ENCODE data around the gene SMIM27. TPM values are rescaled to one million over a fixed set of nuclear protein-coding genes. Genes with fewer than 3 reads are reported as not detected.
A peak's percentile ranks its signal among the peaks of the same experiment; 100 is the strongest.

Gene SMIM27
- total and polyA plus RNA-seq, 2 of the 4 experiments (the other 2 are of a cell fraction): 1.1 to 3.4 TPM

DNA sequence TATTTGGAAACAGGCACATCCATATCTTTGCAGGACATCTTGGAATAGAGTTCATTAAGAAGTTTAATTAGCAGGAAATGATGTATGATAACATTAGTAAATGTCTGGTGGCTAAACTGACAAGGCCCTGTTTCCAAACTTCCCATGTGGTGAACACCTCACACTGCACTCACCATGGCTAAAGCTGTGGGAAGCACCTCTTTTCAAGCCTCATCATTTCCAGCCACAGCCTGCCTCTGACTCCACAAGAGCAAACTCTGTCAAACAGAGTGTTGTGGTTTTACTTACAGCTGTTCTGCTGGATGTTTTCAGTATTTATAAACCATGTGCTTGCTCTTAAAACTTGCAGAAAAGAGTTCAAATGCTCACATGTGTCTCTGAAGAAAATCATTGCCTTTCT, 35.8 kb downstream of the SMIM27 start:
- POLR2A ChIA-PET (ENCODE audit: unreplicated experiment): no interaction called here

More for the DNA sequence above, 35.8 kb downstream of the SMIM27 start:
- DNase-seq: peak; percentile 43
- dilution Hi-C loops (cut with HindIII; ENCODE audit: low sequenced_read_pairs, unreplicated experiment): no loop called here
- no peak overlapping the region for H2AFZ ChIP-seq (replicated peaks; ENCODE audit: low read length, poor library complexity)
- H3K56ac ChIP-seq (ENCODE audit: extremely low read depth, insufficient read depth, low read length): no peak overlapping the region
- H2AK9ac ChIP-seq (replicated peaks; ENCODE audit: low read depth, low read length, poor library complexity): no peak overlapping the region
- no peak overlapping the region for H3K4ac ChIP-seq (ENCODE audit: low read depth, low read length)
- no peaks in the 10 kb centered on the region for H4K20me1 ChIP-seq (ENCODE audit: insufficient read depth, low read length)
- no peak overlapping the region for H4K91ac ChIP-seq (ENCODE audit: insufficient read depth, low read depth, low read length)
- CTCF ChIA-PET: interaction anchor here (0.7 to 3.3 kb wide), 4 partner anchors 8 to 381 kb away, joined by 3 to 15 read pairs (median 12); no protein-coding TSS in a partner anchor
- no peak overlapping the region for H3K4me3 ChIP-seq (ENCODE audit: insufficient read depth, low read depth, low read length)
- no peak overlapping the region for H4K5ac ChIP-seq (ENCODE audit: low read depth, low read length)
- H4K8ac ChIP-seq (ENCODE audit: low read depth in 2 of 2, low read length in 2 of 2): no peak overlapping the region
- in situ Hi-C loops (cut with MboI; ENCODE audit: low sequenced_read_pairs): no loop called here
- H2BK5ac ChIP-seq (ENCODE audit: low read depth, low read length, poor library complexity, severe bottlenecking): no peak overlapping the region
- H3K4me2 ChIP-seq (ENCODE audit: low read depth, low read length): no peak overlapping the region
- H3K79me1 ChIP-seq (ENCODE audit: low read depth in 1 of 2, low read length in 2 of 2): no peaks in the 10 kb centered on the region
- no peak overlapping the region for H2AK5ac ChIP-seq (ENCODE audit: low read depth, low read length)
- H2BK15ac ChIP-seq (ENCODE audit: low read depth, low read length): no peak overlapping the region
- no peak overlapping the region for H3K27ac ChIP-seq (ENCODE audit: insufficient read depth, low read length)
- H3K4me1 ChIP-seq (ENCODE audit: control insufficient read depth, insufficient read depth, low read length): no peaks in the 10 kb centered on the region
- H3K36me3 ChIP-seq (ENCODE audit: control insufficient read depth, insufficient read depth, low read length): no peaks in the 10 kb centered on the region
- TF ChIP-seq CEBPB (IDR thresholded peaks at IDR 0.05; ENCODE audit: low read depth, low read length): no peak
- TF ChIP-seq SMC3 (IDR thresholded peaks at IDR 0.05; ENCODE audit: low read depth, low read length): no peak
- TF ChIP-seq RAD21 (IDR thresholded peaks at IDR 0.05; ENCODE audit: low read length): no peak
- no peak for TF ChIP-seq RFX5 (IDR thresholded peaks at IDR 0.05; ENCODE audit: low read depth, low read length)
- no peak for TF ChIP-seq POLR2A (IDR thresholded peaks at IDR 0.05; ENCODE audit: low read depth, low read length)
- TF ChIP-seq, protein P1, sequence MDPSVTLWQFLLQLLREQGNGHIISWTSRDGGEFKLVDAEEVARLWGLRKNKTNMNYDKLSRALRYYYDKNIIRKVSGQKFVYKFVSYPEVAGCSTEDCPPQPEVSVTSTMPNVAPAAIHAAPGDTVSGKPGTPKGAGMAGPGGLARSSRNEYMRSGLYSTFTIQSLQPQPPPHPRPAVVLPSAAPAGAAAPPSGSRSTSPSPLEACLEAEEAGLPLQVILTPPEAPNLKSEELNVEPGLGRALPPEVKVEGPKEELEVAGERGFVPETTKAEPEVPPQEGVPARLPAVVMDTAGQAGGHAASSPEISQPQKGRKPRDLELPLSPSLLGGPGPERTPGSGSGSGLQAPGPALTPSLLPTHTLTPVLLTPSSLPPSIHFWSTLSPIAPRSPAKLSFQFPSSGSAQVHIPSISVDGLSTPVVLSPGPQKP (IDR thresholded peaks at IDR 0.05; ENCODE audit: borderline replicate concordance, low read depth, low read length): no peak
- no peak for TF ChIP-seq NFE2L2 (IDR thresholded peaks at IDR 0.05; ENCODE audit: low read depth, low read length)
- TF ChIP-seq, protein P2, sequence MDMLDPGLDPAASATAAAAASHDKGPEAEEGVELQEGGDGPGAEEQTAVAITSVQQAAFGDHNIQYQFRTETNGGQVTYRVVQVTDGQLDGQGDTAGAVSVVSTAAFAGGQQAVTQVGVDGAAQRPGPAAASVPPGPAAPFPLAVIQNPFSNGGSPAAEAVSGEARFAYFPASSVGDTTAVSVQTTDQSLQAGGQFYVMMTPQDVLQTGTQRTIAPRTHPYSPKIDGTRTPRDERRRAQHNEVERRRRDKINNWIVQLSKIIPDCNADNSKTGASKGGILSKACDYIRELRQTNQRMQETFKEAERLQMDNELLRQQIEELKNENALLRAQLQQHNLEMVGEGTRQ (IDR thresholded peaks at IDR 0.05; ENCODE audit: low read depth, low read length): no peak
- no peak for TF ChIP-seq RCOR1 (IDR thresholded peaks at IDR 0.05; ENCODE audit: insufficient replicate concordance, low read length)
- no peak for TF ChIP-seq MAZ (IDR thresholded peaks at IDR 0.05; ENCODE audit: borderline replicate concordance, low read depth, low read length)
- TF ChIP-seq MAFK (IDR thresholded peaks at IDR 0.05; ENCODE audit: low read depth, low read length): no peak
- TF ChIP-seq, protein P3, sequence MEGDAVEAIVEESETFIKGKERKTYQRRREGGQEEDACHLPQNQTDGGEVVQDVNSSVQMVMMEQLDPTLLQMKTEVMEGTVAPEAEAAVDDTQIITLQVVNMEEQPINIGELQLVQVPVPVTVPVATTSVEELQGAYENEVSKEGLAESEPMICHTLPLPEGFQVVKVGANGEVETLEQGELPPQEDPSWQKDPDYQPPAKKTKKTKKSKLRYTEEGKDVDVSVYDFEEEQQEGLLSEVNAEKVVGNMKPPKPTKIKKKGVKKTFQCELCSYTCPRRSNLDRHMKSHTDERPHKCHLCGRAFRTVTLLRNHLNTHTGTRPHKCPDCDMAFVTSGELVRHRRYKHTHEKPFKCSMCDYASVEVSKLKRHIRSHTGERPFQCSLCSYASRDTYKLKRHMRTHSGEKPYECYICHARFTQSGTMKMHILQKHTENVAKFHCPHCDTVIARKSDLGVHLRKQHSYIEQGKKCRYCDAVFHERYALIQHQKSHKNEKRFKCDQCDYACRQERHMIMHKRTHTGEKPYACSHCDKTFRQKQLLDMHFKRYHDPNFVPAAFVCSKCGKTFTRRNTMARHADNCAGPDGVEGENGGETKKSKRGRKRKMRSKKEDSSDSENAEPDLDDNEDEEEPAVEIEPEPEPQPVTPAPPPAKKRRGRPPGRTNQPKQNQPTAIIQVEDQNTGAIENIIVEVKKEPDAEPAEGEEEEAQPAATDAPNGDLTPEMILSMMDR (conservative IDR thresholded peaks at IDR 0.05; ENCODE audit: low read depth, low read length): no peak
- no peak for TF ChIP-seq BHLHE40 (IDR thresholded peaks at IDR 0.05; ENCODE audit: low read depth, low read length)
- no peak for TF ChIP-seq MXI1 (IDR thresholded peaks at IDR 0.05; ENCODE audit: borderline replicate concordance, low read depth, low read length)
- no peak for TF ChIP-seq FOS (IDR thresholded peaks at IDR 0.05; ENCODE audit: low read depth, low read length)
- H3K23ac ChIP-seq (ENCODE audit: low read depth, low read length): no peak overlapping the region
- peak; percentile 42 for ATAC-seq (ENCODE audit: low read depth)
- H3K9me1 ChIP-seq (ENCODE audit: insufficient read depth, low read length): no peaks in the 10 kb centered on the region
- peaks cover 3% of the 10 kb centered on the region; the same call in 1 of the 2 replicates for H3K27me3 ChIP-seq (ENCODE audit: control insufficient read depth, insufficient read depth, low read length)
- no TSS peak for BruUV-seq (replicated peaks)
- H2BK120ac ChIP-seq (ENCODE audit: low read depth, low read length): no peak overlapping the region
- no peaks in the 10 kb centered on the region for H3K9me3 ChIP-seq (ENCODE audit: control insufficient read depth, insufficient read depth, low read length)
- no peak overlapping the region for H3K9ac ChIP-seq (ENCODE audit: low read depth, low read length)
- H3K14ac ChIP-seq (replicated peaks; ENCODE audit: low read depth, low read length): no peak overlapping the region
- intact Hi-C loops (cut with micrococcal nuclease): no loop called here
- H3K18ac ChIP-seq (ENCODE audit: low read depth, low read length): no peak overlapping the region
- no peak overlapping the region for H2BK20ac ChIP-seq (ENCODE audit: low read depth, low read length)

Data from IMR-90 (cell line).